WTC11 (cell line): ENCODE data around the gene TSEN54. TPM values are rescaled to one million over a fixed set of nuclear protein-coding genes. Genes with fewer than 3 reads are reported as not detected.
A peak's percentile ranks its signal among the peaks of the same experiment; 100 is the strongest.

Source experiments
- ATAC-seq: fragments of 200-7000 bp; cut with Tn5 transposase; 2 replicates; pipeline ENCODE4 v1.10.0; 2021; ENCODE audit warnings: mild to moderate bottlenecking, moderate library complexity
- CTCF ChIA-PET: fragments of 300-600 bp; sonication (Branson Sonifier 250); formaldehyde crosslinking; loops from one replicate; lab custom pipeline; 2021; ENCODE audit warnings: antibody characterized with exemption; lab: Charles Lee
- POLR2A ChIA-PET: fragments of 350-600 bp; sonication (Branson Sonifier 250); formaldehyde crosslinking; loops from one replicate; lab custom pipeline; 2021; ENCODE audit warnings: antibody characterized with exemption; lab: Charles Lee
- DNase-seq: peaks from one replicate; pipeline ENCODE4 v3.0.0; 2021; ENCODE audit warnings: low spot score
- H3K27ac Mint-ChIP-seq: 2 replicates; pipeline ENCODE4 v1.8.0; 2021; ENCODE audit warnings: mixed read lengths
- H3K27me3 Mint-ChIP-seq: 2 replicates; pipeline ENCODE4 v1.8.0; 2021; ENCODE audit warnings: low read depth, mild to moderate bottlenecking, moderate library complexity, mixed read lengths
- H3K36me3 Mint-ChIP-seq: 2 replicates; pipeline ENCODE4 v1.8.0; 2021; ENCODE audit warnings: mixed read lengths
- H3K4me1 Mint-ChIP-seq: 2 replicates; pipeline ENCODE4 v1.8.0; 2022; ENCODE audit warnings: mixed read lengths
- H3K4me3 Mint-ChIP-seq: 2 replicates; pipeline ENCODE4 v1.8.0; 2021; ENCODE audit warnings: mild to moderate bottlenecking, moderate library complexity, mixed read lengths
- H3K9me3 Mint-ChIP-seq: 2 replicates; pipeline ENCODE4 v1.8.0; 2021; ENCODE audit warnings: mixed read lengths
- CBFB ChIP-seq: sonication (generic); formaldehyde crosslinking; IDR thresholded peaks from 2 replicates; pipeline ENCODE4 v1.8.1; 2022; ENCODE audit warnings: mild to moderate bottlenecking, low read depth, missing genetic modification reagents
- FOXP1 ChIP-seq: sonication (generic); formaldehyde crosslinking; IDR thresholded peaks from 2 replicates; pipeline ENCODE4 v1.8.0; 2022; ENCODE audit warnings: missing genetic modification reagents, mild to moderate bottlenecking, moderate library complexity, borderline replicate concordance
- MYBL2 ChIP-seq: sonication (generic); formaldehyde crosslinking; IDR thresholded peaks from 2 replicates; pipeline ENCODE4 v1.8.1; 2023; ENCODE audit warnings: mild to moderate bottlenecking, moderate library complexity, missing genetic modification reagents
- PRRX2 ChIP-seq: fragments of 250-450 bp; sonication (Bioruptor Pico); IDR thresholded peaks from 2 replicates; pipeline ENCODE4 v1.8.0; 2021; ENCODE audit warnings: mild to moderate bottlenecking
- SMAD4 ChIP-seq: sonication (generic); formaldehyde crosslinking; IDR thresholded peaks from 2 replicates; pipeline ENCODE4 v1.8.0; 2022; ENCODE audit warnings: mild to moderate bottlenecking, missing genetic modification reagents
- ZNF396 ChIP-seq: fragments of 250-450 bp; sonication (Bioruptor Pico); IDR thresholded peaks from 2 replicates; pipeline ENCODE4 v1.8.0; 2021; ENCODE audit warnings: mild to moderate bottlenecking, moderate library complexity, borderline replicate concordance
- ZNF671 ChIP-seq: fragments of 250-450 bp; sonication (Bioruptor Pico); IDR thresholded peaks from 2 replicates; pipeline ENCODE4 v1.8.0; 2021; ENCODE audit warnings: mild to moderate bottlenecking
- total RNA-seq: library from RNA; stranded (reverse); gene quantifications from 3 replicates; pipeline ENCODE4 v1.2.3, GENCODE V29; 2021
- TF ChIP-seq, protein P1 (sequence below): sonication (generic); formaldehyde crosslinking; conservative IDR thresholded peaks from 2 replicates; pipeline ENCODE4 v1.8.1; 2023; ENCODE audit warnings: mild to moderate bottlenecking, low read depth, missing genetic modification reagents, moderate library complexity
- TF ChIP-seq, protein P2 (sequence below): sonication (generic); formaldehyde crosslinking; conservative IDR thresholded peaks from 2 replicates; pipeline ENCODE4 v1.8.1; 2022; ENCODE audit warnings: mild to moderate bottlenecking, missing genetic modification reagents
- TF ChIP-seq, protein P3 (sequence below): fragments of 250-450 bp; sonication (Bioruptor Pico); conservative IDR thresholded peaks from 2 replicates; pipeline ENCODE4 v1.9.0; 2021; ENCODE audit warnings: mild to moderate bottlenecking
- TF ChIP-seq, protein P4 (sequence below): sonication (generic); formaldehyde crosslinking; IDR thresholded peaks from 2 replicates; pipeline ENCODE4 v1.8.1; 2022; ENCODE audit warnings: low read depth, missing genetic modification reagents, borderline replicate concordance

Gene TSEN54
- total RNA-seq, 1 experiment from 2014 or later: 53.4 TPM

DNA sequence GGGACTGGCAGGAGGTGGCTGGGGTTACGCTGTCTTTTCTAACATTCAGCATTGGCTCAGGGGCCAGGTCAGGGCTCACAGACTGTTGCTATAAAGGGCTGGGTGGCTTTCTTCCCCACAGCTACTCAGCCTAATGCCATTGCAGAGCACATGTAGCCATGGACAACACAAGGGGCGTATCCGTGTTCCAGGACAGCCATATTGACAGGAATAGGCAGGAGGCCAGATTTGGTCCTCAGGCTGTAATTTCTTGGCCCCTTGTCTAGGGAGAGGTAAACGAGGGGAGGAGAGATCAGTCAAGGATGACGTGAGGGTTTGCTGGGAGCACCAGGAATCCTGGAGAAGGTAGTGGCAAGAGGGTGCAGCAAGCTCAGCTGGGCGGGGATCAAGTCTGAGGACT lies 50.1 kb downstream of the TSEN54 start:
- CTCF ChIA-PET: no interaction called here

DNA sequence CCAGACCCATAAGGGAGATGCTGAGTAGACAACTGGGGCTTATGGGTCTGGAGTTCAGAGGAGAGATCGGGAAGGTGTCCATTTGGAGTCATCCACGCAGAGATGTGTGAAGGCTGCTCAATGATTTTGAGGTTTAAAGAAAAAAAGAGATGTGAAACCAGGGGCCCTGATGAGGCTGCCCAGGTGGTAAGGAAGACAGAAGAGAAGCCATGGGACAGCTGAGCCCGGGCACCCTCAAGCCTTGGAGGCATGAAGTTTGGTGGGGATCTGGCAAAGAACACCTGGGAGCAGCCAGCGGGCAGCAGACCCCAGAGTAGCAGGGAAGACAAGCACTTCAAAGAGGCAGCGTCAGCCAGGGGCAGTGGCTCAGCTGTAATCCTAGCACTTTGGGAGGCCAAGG lies 50.5 kb downstream of the TSEN54 start:
- Mint-ChIP-seq H3K27me3 (no peaks in the 10 kb centered on the region), H3K36me3 (peaks cover 3% of the 10 kb centered on the region; the same call in 1 of the 2 replicates), H3K9me3 (no peaks in the 10 kb centered on the region), H3K4me3 (no peak overlapping the region), H3K27ac (no peak overlapping the region), H3K4me1 (no peaks in the 10 kb centered on the region)
- ATAC-seq: no peak
- TF ChIP-seq ZNF671 (CRISPR knock-in tag): no peak
- no peak for TF ChIP-seq FOXP1 (CRISPR knock-in tag)
- TF ChIP-seq CBFB (CRISPR knock-in tag): no peak
- no peak for TF ChIP-seq MYBL2 (CRISPR knock-in tag)
- TF ChIP-seq, protein P1, sequence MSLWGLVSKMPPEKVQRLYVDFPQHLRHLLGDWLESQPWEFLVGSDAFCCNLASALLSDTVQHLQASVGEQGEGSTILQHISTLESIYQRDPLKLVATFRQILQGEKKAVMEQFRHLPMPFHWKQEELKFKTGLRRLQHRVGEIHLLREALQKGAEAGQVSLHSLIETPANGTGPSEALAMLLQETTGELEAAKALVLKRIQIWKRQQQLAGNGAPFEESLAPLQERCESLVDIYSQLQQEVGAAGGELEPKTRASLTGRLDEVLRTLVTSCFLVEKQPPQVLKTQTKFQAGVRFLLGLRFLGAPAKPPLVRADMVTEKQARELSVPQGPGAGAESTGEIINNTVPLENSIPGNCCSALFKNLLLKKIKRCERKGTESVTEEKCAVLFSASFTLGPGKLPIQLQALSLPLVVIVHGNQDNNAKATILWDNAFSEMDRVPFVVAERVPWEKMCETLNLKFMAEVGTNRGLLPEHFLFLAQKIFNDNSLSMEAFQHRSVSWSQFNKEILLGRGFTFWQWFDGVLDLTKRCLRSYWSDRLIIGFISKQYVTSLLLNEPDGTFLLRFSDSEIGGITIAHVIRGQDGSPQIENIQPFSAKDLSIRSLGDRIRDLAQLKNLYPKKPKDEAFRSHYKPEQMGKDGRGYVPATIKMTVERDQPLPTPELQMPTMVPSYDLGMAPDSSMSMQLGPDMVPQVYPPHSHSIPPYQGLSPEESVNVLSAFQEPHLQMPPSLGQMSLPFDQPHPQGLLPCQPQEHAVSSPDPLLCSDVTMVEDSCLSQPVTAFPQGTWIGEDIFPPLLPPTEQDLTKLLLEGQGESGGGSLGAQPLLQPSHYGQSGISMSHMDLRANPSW: no peak
- CTCF ChIA-PET: no interaction called here
- POLR2A ChIA-PET: no interaction called here
- DNase-seq: no peak

More for the DNA sequence above, 50.1 kb downstream of the TSEN54 start:
- POLR2A ChIA-PET: no interaction called here
- Mint-ChIP-seq H3K36me3 (peaks cover 3% of the 10 kb centered on the region; the same call in 1 of the 2 replicates), H3K27ac (0 out of 2 replicates have a peak overlapping the region, but pooled peaks have one; percentile 20), H3K4me1 (no peaks in the 10 kb centered on the region), H3K27me3 (no peaks in the 10 kb centered on the region), H3K9me3 (no peaks in the 10 kb centered on the region), H3K4me3 (no peak overlapping the region)
- TF ChIP-seq, protein P2, sequence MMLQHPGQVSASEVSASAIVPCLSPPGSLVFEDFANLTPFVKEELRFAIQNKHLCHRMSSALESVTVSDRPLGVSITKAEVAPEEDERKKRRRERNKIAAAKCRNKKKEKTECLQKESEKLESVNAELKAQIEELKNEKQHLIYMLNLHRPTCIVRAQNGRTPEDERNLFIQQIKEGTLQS (CRISPR knock-in tag): no peak
- TF ChIP-seq ZNF396 (CRISPR knock-in tag): no peak
- TF ChIP-seq, protein P3, sequence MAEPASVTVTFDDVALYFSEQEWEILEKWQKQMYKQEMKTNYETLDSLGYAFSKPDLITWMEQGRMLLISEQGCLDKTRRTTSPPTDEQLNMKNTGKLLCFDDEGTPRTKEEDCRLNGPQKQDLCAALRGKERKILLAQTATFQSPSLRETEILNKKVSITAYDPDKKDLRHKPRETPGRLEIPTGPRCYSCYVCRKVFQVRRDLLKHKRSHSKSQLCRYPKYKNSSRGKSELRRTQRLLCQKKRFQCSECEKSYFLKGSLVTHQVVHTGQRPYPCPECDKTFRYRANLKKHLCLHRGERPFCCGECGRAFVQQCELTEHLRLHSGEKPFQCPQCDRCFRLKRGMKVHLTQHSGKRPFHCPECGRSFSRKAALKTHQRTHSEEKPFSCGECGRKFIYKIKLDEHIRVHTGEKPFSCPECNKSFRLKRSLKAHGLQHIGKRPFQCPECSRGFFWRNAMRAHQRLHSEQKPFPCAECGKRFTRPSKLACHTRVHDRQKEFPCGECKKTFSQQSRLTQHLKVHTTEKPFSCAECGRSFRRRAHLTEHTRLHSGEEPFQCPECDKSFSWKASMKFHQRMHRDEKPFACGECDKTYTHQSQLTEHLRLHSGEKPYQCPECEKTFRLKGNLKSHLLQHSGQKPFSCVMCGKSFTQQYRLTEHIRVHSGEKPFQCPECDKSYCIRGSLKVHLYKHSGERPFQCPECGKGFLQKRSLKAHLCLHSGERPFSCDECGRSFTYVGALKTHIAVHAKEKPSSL (CRISPR knock-in tag): no peak
- DNase-seq: no peak
- no peak for ATAC-seq

DNA sequence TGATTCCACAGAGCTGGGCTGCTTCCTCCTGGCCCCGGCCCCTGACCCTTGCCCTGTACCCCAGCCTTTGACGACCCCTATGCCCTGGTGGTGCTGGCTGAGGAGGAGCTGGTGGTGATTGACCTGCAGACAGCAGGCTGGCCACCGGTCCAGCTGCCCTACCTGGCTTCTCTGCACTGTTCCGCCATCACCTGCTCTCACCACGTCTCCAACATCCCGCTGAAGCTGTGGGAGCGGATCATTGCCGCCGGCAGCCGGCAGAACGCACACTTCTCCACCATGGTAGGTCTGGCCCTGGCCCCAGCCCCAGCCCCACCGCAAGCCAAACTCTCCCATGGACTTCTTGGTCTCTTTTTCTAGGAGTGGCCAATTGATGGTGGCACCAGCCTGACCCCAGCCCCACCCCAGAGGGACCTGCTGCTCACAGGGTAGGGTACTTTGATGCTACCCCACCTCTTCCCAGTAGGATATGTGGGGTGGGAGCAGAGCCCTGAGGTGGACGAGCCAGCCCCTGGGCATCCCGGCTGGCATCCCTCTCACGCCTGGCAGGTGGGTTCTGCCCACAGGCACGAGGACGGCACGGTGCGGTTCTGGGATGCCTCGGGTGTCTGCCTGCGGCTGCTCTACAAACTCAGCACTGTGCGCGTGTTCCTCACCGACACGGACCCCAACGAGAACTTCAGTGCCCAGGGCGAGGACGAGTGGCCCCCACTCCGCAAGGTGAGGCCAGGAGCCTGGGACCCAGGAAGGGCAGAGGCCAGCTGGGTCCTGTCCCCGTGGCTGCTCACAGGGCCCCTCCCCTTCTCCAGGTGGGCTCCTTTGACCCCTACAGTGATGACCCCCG lies 52.3 kb downstream of the TSEN54 start:
- no peak overlapping the region for H3K4me3 Mint-ChIP-seq
- ATAC-seq (no peak), DNase-seq (no peak)
- ChIA-PET CTCF (interaction anchor here (1.0 kb wide), 1 partner anchor 33 kb away, joined by 3 read pairs; no protein-coding TSS in a partner anchor), POLR2A (no interaction called here)
- H3K27ac Mint-ChIP-seq: no peak overlapping the region
- no peaks in the 10 kb centered on the region for H3K9me3 Mint-ChIP-seq
- peaks cover 3% of the 10 kb centered on the region; the same call in 1 of the 2 replicates for H3K36me3 Mint-ChIP-seq
- H3K27me3 Mint-ChIP-seq: no peaks in the 10 kb centered on the region
- no peaks in the 10 kb centered on the region for H3K4me1 Mint-ChIP-seq
- TF ChIP-seq PRRX2 (CRISPR knock-in tag) (no peak), ZNF671 (CRISPR knock-in tag) (no peak), SMAD4 (CRISPR knock-in tag) (no peak)
- TF ChIP-seq, protein P4, sequence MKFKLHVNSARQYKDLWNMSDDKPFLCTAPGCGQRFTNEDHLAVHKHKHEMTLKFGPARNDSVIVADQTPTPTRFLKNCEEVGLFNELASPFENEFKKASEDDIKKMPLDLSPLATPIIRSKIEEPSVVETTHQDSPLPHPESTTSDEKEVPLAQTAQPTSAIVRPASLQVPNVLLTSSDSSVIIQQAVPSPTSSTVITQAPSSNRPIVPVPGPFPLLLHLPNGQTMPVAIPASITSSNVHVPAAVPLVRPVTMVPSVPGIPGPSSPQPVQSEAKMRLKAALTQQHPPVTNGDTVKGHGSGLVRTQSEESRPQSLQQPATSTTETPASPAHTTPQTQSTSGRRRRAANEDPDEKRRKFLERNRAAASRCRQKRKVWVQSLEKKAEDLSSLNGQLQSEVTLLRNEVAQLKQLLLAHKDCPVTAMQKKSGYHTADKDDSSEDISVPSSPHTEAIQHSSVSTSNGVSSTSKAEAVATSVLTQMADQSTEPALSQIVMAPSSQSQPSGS (CRISPR knock-in tag): no peak
